Measurements from ENCODE around the gene CCNQ. TPM values are rescaled to one million over a fixed set of nuclear protein-coding genes. Genes with fewer than 3 reads are reported as not detected.

CCNQ gene
- total RNA-seq (10 to 100 TPM; 16.9 to 50.1 (median 21.7) TPM), polyA plus RNA-seq (100 to 1,000 TPM in 1 of 2 donors, 10 to 100 TPM in 1; 95.2 to 132 TPM)
- long read RNA-seq, donor 1, transcript CCNQ-202 (5 exons, 1,164 nt) = minor isoform, 16 of 67 reads
- long read RNA-seq, donor 1, transcript CCNQ-204 (5 exons, 1,306 nt) = major isoform, 28 of 67 reads
- long read RNA-seq, donor 1, transcript CCNQ-207 (5 exons, 1,160 nt) = minor isoform, 8 of 67 reads
- long read RNA-seq, donor 1, partial matches to known transcripts = 2 of 67 reads
- long read RNA-seq, donor 1, other reads (novel, unspliced or antisense) = 11 of 67 reads
- long read RNA-seq, donor 2, transcript CCNQ-207 (5 exons, 1,160 nt) = minor isoform, 7 of 82 reads
- long read RNA-seq, donor 2, transcript CCNQ-204 (5 exons, 1,306 nt) = major isoform, 40 of 82 reads
- long read RNA-seq, donor 2, transcript CCNQ-208 (5 exons, 1,220 nt) = minor isoform, 6 of 82 reads
- long read RNA-seq, donor 2, transcript CCNQ-202 (5 exons, 1,164 nt) = minor isoform, 16 of 82 reads
- long read RNA-seq, donor 2, partial matches to known transcripts = 1 of 82 reads
- long read RNA-seq, donor 2, other reads (novel, unspliced or antisense) = 12 of 82 reads
- long read RNA-seq, donor 3, partial matches to known transcripts = 1 of 5 reads
- long read RNA-seq, donor 3, other reads (novel, unspliced or antisense) = 3 of 5 reads

DNA sequence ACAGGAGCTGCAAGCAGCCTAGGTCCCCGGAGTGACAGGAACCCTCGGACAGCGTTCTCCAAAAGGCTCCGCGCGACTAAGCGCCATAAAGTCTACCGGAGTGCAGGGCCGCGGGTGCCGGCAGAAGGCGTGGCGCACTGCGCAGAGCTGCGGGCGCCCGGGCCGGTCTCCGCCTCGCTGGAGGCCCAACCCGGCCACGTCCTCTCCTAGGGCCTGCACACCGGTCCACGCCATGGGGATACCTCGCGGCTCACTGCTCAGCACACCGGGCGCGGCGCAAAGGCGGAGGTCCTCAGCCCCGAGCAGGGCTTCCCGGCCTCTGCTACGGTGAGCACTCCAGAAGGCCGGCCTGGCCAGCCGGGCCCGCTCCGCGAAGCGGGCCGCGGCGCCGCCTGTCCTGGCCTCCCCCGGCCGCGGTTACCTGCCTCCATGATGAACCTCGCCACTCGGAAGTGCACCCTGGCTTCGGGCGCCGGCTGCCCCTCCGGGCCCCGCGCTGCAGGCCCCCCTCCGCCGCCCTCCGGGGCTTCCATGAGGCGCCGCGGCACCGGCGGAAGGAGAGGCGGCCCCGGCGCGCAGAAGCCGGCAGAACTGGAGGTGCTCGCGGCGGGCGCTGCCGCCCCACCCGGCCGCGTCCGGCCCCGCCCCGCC lies at the start of gene CCNQ:
Gene CCNQ (minus strand): TSS at position 599 of the 651 bp plus-strand sequence. CDS start 66 bp downstream, at position 533.
- DNase-seq = peak in 1 of 2 donors; percentile 21

DNA sequence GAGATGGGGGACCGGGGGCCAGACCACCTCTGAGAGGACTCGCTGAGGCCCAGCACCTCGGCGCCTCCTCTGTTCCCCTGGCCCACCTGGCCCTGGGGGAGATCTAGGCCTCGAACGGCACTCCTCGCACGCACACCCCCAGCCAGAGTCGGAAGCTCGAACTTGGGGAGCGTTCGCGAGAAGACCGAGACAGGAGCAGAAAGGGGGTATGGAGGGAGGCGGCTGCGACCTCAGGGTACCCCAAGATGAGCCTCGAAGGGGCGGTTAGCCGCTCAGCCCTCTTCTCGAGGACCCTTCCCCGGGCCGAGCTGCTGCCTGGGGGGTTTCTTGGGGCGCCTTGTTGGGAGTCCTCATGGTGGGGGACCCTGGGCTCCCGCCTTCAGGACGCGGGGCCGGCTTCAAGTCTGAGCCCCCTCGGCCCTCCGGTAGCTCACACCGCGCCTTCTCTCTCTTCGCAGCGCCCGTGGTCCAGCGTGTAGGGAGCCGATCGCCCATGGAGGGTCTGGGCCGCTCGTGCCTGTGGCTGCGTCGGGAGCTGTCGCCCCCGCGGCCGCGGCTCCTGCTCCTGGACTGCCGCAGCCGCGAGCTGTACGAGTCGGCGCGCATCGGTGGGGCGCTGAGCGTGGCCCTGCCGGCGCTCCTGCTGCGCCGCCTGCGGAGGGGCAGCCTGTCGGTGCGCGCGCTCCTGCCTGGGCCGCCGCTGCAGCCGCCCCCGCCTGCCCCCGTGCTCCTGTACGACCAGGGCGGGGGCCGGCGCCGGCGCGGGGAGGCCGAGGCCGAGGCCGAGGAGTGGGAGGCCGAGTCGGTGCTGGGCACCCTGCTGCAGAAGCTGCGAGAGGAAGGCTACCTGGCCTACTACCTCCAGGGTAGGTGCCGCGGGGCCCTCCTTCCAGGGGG lies 48.8 kb upstream of the CCNQ start:
- intact Hi-C loops (cut with DNase I) = loop anchor here in 1 of 10 donors (10.0 kb wide), 1 partner anchor 93 kb away; no protein-coding TSS in a partner anchor
- WGBS, 2 donors = 5 to 6% methylated on average over 29 to 71 of the region's 85 CpGs
- Histone ChIP-seq H3K9me3 (no peaks in the 10 kb centered on the region), H3K27ac (no peak overlapping the region), H3K27me3 (peaks cover 0 to 66% (median 53%) of the 10 kb centered on the region in 7 donors), H3K4me3 (peak overlapping the region in 2 of 10 donors; percentile 11 to 14), H3K36me3 (no peaks in the 10 kb centered on the region), H3K4me1 (peaks cover 0 to 18% (median 7%) of the 10 kb centered on the region in 9 donors)
- DNase-seq (no peak), ATAC-seq (no peak)
- no peak for TF ChIP-seq CTCF (IDR thresholded peaks at IDR 0.05)

More for the DNA sequence above, at the start of gene CCNQ:
- intact Hi-C loops (cut with DNase I) = loop anchor here in 1 of 10 donors (5.0 kb wide), 1 partner anchor 109 kb away; no protein-coding TSS in a partner anchor
- no peaks in the 10 kb centered on the region for H3K27me3 ChIP-seq
- no peaks in the 10 kb centered on the region for H3K9me3 ChIP-seq
- peak within 1 kb of the TSS; percentile 46 to 85 (median 82) for H3K27ac ChIP-seq
- no peak for TF ChIP-seq CTCF (IDR thresholded peaks at IDR 0.05)
- 0% methylated on average over 37 to 57 of the region's 79 CpGs for WGBS, 2 donors
- H3K4me3 ChIP-seq = peak within 1 kb of the TSS; percentile 63 to 82 (median 74)
- ATAC-seq = peak in 7 of 8 donors; percentile 34 to 58 (median 41)
- peaks cover 0 to 21% (median 0%) of the 10 kb centered on the region in 9 donors for H3K36me3 ChIP-seq
- peaks cover 0 to 25% (median 10%) of the 10 kb centered on the region in 9 donors for H3K4me1 ChIP-seq

DNA sequence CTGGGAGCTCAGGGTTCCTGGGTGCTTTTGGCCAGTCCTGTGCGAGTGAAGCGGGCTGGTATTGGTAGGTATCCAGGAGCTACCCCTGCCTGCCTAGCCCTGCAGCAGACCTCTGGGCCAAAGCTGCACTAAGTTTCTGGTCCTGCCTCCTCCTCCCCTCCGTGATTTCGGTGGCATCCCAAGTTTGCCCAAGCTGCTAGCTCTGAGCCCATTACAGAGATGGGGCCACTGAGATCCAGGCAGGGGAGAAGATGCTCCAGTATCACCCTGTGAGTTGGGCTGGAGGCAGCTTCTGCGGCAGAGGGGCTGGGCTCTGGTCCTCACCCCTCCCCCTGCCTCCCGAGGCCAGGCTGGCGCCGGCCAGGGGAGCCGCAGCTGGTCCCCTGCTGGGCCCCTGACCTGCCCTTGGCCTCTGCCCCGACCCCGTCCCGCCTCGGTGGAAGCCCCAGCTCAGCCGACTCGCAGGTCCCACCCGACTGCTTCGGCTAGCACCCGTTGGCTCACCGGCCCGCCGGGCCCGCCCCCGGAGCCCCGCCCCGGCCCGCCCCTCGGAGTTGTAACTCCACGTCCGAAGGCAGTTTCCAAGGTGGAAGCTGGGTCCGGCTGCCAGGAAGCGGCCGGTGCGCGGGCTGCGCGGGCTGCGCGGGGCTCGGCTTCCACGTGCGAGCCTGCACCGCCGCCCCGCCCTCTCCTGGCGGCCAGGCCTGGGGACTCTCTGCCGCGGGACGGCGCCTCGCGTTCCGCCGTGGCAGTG lies 47.9 kb upstream of the CCNQ start, which contains the start of gene DUSP9:
Gene DUSP9 (plus strand): TSS at position 584 of the 754 bp plus-strand sequence. CDS start 751 bp downstream, outside the sequence.
- intact Hi-C loops (cut with DNase I) = loop anchor here in 1 of 10 donors (10.0 kb wide), 1 partner anchor 92 kb away; no protein-coding TSS in a partner anchor
- no peaks in the 10 kb centered on the region for H3K9me3 ChIP-seq
- H3K4me3 ChIP-seq = peak within 1 kb of the TSS in 4 of 10 donors; percentile 10 to 19 (median 12)

More for the DNA sequence above, 47.9 kb upstream of the CCNQ start, which contains the start of gene DUSP9:
- Histone ChIP-seq H3K27ac (no peak within 1 kb of the TSS), H3K36me3 (no peaks in the 10 kb centered on the region), H3K4me1 (peaks cover 0 to 28% (median 7%) of the 10 kb centered on the region in 9 donors), H3K27me3 (peaks cover 0 to 75% (median 61%) of the 10 kb centered on the region in 7 donors)
- DNase-seq = no peak
- TF ChIP-seq CTCF (IDR thresholded peaks at IDR 0.05) = no peak
- peak in 3 of 8 donors; percentile 19 to 33 (median 31) for ATAC-seq
- 5 to 12% methylated on average over 14 to 50 of the region's 53 CpGs for WGBS, 2 donors

Measured in heart right ventricle (tissue), 16 donors.